Tibial artery (tissue), 4 donors: ENCODE results near the gene UROS.

Experiments used
- DNase-seq, 2 donors: peaks; one replicate each; pipeline ENCODE4 v3.0.0-alpha.2; 2019
- H3K27ac ChIP-seq, 2 donors: fragments of 200-600 bp; sonication (generic) in 1 of 2; 1 replicate in 1 of 2; 2 replicates in 1 of 2; pipeline ENCODE4 v1.5.1; 2018 to 2019; ENCODE audit warnings: mild to moderate bottlenecking in 1 of 2
- H3K27me3 ChIP-seq, 2 donors: fragments of 200-600 bp; sonication (generic) in 1 of 2; one replicate each; pipeline versions ENCODE4 v1.5.1 to v1.6.0; 2016 to 2019
- H3K36me3 ChIP-seq, 3 donors: fragments of 200-600 bp; sonication (generic) in 2 of 3; one replicate each; pipeline ENCODE4 v1.5.1; 2016 to 2019; ENCODE audit warnings: mild to moderate bottlenecking in 2 of 3
- H3K4me1 ChIP-seq, 4 donors: fragments of 200-600 bp; sonication (generic) in 2 of 4; 1 replicate in 3 of 4; 2 replicates in 1 of 4; pipeline ENCODE4 v1.5.1; 2016 to 2019
- H3K4me3 ChIP-seq, 2 donors: fragments of 200-600 bp; sonication (generic) in 1 of 2; 1 replicate in 1 of 2; 2 replicates in 1 of 2; pipeline ENCODE4 v1.5.1; 2018 to 2019; ENCODE audit warnings: mild to moderate bottlenecking in 2 of 2
- H3K9me3 ChIP-seq, 3 donors: fragments of 200-600 bp; sonication (generic) in 1 of 3; one replicate each; pipeline ENCODE4 v1.5.1; 2016 to 2019
- intact Hi-C: fragments of 100-400 bp; cut with DNase I; formaldehyde crosslinking; loops from one replicate; pipeline ENCODE4 v1.15.0; 2023; ENCODE audit warnings: low total_unique reads
- TF ChIP-seq, protein P1 (sequence below), 2 experiments: fragments of 200-600 bp in 1 of 2; fragments of 450-650 bp in 1 of 2; IDR thresholded peaks; one replicate each; pipeline ENCODE4 v1.5.1; 2017 to 2019; ENCODE audit warnings: antibody characterized with exemption in 2 of 2, mild to moderate bottlenecking in 1 of 2, moderate library complexity in 1 of 2

UROS gene

DNA sequence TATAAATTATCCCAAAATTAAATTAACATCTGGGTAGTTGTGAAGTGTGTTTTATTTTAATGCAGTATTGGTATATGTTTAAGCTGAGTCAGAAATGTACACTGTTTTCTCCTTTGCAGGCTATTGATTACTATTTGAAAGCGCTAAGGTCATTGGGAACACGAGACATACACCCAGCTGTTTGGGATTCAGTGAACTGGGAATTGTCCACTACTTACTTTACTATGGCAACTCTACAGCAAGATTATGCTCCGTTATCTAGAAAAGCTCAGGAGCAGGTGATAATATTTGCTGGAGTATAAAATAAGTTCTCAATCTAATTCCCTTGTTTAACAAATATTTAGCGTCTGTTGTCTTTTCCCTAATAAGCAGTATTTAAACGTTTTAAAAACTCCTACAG, 75.6 kb downstream of the UROS start:
- Histone ChIP-seq H3K9me3 (no peaks in the 10 kb centered on the region), H3K4me3 (no peak overlapping the region), H3K27me3 (no peaks in the 10 kb centered on the region), H3K27ac (no peak overlapping the region), H3K4me1 (no peaks in the 10 kb centered on the region), H3K36me3 (peaks cover 83 to 99% (median 92%) of the 10 kb centered on the region in 3 donors)
- TF ChIP-seq, protein P1, sequence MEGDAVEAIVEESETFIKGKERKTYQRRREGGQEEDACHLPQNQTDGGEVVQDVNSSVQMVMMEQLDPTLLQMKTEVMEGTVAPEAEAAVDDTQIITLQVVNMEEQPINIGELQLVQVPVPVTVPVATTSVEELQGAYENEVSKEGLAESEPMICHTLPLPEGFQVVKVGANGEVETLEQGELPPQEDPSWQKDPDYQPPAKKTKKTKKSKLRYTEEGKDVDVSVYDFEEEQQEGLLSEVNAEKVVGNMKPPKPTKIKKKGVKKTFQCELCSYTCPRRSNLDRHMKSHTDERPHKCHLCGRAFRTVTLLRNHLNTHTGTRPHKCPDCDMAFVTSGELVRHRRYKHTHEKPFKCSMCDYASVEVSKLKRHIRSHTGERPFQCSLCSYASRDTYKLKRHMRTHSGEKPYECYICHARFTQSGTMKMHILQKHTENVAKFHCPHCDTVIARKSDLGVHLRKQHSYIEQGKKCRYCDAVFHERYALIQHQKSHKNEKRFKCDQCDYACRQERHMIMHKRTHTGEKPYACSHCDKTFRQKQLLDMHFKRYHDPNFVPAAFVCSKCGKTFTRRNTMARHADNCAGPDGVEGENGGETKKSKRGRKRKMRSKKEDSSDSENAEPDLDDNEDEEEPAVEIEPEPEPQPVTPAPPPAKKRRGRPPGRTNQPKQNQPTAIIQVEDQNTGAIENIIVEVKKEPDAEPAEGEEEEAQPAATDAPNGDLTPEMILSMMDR (IDR thresholded peaks at IDR 0.05) = no peak
- no peak for DNase-seq
- intact Hi-C loops = no loop called here

DNA sequence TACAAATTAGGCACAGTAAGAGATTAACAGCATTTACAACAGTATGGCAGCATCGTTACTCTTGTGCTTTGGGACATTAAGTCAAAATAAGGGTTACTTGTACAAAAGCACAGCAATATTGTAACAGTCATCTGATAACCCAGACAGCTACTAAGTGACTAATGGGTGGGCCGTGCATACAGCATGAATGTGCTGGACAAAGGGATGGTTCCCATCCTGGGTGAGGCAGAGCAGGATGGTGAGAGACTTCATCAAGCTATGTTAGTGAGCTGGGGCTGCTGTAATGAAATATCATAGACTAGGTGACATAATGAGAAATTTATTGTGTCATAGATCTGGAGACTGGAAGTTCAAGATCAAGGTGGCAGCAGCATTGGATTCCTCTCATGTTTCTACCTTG, 78.1 kb downstream of the UROS start:
- intact Hi-C loops = no loop called here
- peaks cover 91 to 100% (median 92%) of the 10 kb centered on the region in 3 donors for H3K36me3 ChIP-seq

DNA sequence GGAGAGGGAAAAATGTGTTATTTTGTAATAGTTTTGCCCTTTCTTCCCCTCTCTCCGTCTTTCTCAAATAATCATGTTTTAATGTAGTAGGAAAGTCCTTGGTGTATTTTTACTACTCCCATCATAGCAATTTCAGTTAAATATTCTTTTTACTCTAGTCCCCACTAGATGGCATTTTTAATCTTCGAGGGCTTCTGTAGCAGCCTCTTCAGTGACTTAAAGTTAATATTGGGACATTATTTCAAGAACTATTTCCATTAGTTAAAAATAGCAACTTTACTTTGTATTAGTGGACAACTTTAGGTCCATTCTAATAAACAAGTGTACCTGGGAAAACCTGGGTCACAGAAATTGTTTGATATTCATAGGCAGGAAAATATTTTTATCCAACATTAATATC, 80.6 kb downstream of the UROS start:
- H3K27me3 ChIP-seq = no peaks in the 10 kb centered on the region
- DNase-seq = no peak
- intact Hi-C loops = no loop called here
- H3K4me1 ChIP-seq = no peaks in the 10 kb centered on the region
- no peak overlapping the region for H3K27ac ChIP-seq
- peaks cover 92 to 99% (median 92%) of the 10 kb centered on the region in 3 donors for H3K36me3 ChIP-seq
- H3K4me3 ChIP-seq = no peak overlapping the region
- H3K9me3 ChIP-seq = no peaks in the 10 kb centered on the region
- TF ChIP-seq, protein P1 (IDR thresholded peaks at IDR 0.05) = no peak

More for the DNA sequence above, 78.1 kb downstream of the UROS start:
- Histone ChIP-seq H3K9me3 (no peaks in the 10 kb centered on the region), H3K4me1 (no peaks in the 10 kb centered on the region), H3K27me3 (no peaks in the 10 kb centered on the region), H3K27ac (no peak overlapping the region), H3K4me3 (no peak overlapping the region)
- TF ChIP-seq, protein P1 (IDR thresholded peaks at IDR 0.05) = no peak
- DNase-seq = no peak

DNA sequence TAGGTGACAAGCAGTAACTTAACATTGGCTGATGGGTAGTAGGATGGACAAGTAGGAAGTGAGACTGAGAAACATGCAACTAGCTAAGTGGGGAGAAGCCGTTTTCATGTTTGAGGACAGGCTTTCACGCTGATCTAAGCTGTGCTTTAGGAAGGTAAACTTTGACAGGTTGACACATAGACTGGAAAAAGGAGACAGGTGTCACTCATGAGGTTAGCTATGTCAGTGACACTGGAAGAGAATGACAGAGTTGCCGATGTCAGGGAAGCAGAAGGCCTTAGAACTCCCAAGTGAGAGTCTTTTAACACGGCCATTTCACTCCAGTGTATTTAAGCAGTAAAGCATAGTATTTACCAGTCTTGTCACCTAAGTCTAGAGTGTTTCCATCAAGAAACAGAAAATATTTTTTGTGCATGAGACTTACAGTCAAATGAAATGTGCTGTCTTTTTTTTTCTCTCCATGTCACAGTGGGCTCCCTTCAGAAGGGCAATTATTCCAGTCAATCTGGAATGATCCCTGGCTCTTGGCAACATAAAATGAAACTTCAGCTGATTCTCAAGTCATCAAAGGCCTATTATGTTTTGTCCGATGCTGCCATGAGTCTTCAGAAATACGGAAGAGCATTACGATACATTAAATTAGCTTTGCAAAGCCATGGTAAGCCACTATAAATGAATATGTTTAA, 82.9 kb downstream of the UROS start:
- Histone ChIP-seq H3K27me3 (no peaks in the 10 kb centered on the region), H3K36me3 (peaks cover 91 to 99% (median 92%) of the 10 kb centered on the region in 3 donors), H3K4me1 (no peaks in the 10 kb centered on the region), H3K4me3 (no peak overlapping the region), H3K9me3 (no peaks in the 10 kb centered on the region), H3K27ac (no peak overlapping the region)
- intact Hi-C loops = no loop called here
- no peak for DNase-seq
- TF ChIP-seq, protein P1 (IDR thresholded peaks at IDR 0.05) = no peak
